Neural cell (in vitro differentiated cells): ENCODE measurements around the gene NLRC3. TPM values are rescaled to one million over a fixed set of nuclear protein-coding genes. Genes with fewer than 3 reads are reported as not detected.

Source experiments
- H2AFZ ChIP-seq: fragments of 200-600, 300-800 bp; sonication (generic), shearing (Covaris generic); 2 replicates; pipeline ENCODE4 v1.6.0; 2014; ENCODE audit warnings: low read depth, mild to moderate bottlenecking, antibody characterized with exemption, low read length, moderate library complexity
- H3F3A ChIP-seq: fragments of 200-600 bp; shearing (Covaris generic); 2 replicates; pipeline ENCODE4 v1.6.1; 2016; ENCODE audit warnings: mild to moderate bottlenecking, moderate library complexity, mixed read lengths, antibody characterized with exemption, low read length; ENCODE audit not compliant: insufficient read depth, poor library complexity, severe bottlenecking
- H3K27ac ChIP-seq: fragments of 200-600, 300-800 bp; sonication (generic), shearing (Covaris generic); 2 replicates; pipeline ENCODE4 v1.5.1; 2014; ENCODE audit warnings: mild to moderate bottlenecking, low read length, moderate library complexity
- H3K27me3 ChIP-seq: fragments of 300-800, 200-600 bp; sonication (generic), shearing (Covaris generic); 2 replicates; pipeline ENCODE4 v1.6.0; 2014; ENCODE audit warnings: mild to moderate bottlenecking, low read depth, low read length, moderate library complexity; ENCODE audit not compliant: insufficient read depth
- H3K36me3 ChIP-seq: fragments of 300-800, 200-600 bp; sonication (generic), shearing (Covaris generic); 2 replicates; pipeline ENCODE4 v1.5.1; 2014; ENCODE audit warnings: mild to moderate bottlenecking, antibody characterized with exemption, low read length, moderate library complexity; ENCODE audit not compliant: insufficient read depth
- H3K4me2 ChIP-seq: fragments of 300-800, 200-600 bp; sonication (generic), shearing (Covaris generic); 2 replicates; pipeline ENCODE4 v1.6.0; 2014; ENCODE audit warnings: mild to moderate bottlenecking, low read length
- H3K4me3 ChIP-seq: fragments of 300-800, 200-600 bp; sonication (generic), shearing (Covaris generic); 2 replicates; pipeline ENCODE4 v1.5.1; 2014; ENCODE audit warnings: mild to moderate bottlenecking, low read length, moderate library complexity
- H3K79me2 ChIP-seq: fragments of 200-600 bp; shearing (Covaris generic); replicated peaks from 2 replicates; pipeline ENCODE4 v1.6.0; 2014; ENCODE audit warnings: mild to moderate bottlenecking, low read length, moderate library complexity; ENCODE audit not compliant: insufficient read depth
- H3K9ac ChIP-seq: fragments of 300-800, 200-600 bp; sonication (generic), shearing (Covaris generic); 2 replicates; pipeline ENCODE4 v1.6.1; 2016; ENCODE audit warnings: mild to moderate bottlenecking, low read length, mixed read lengths
- H3K9me2 ChIP-seq: fragments of 200-600 bp; shearing (Covaris generic); 2 replicates; pipeline ENCODE4 v1.6.1; 2016; ENCODE audit warnings: mild to moderate bottlenecking, low read length, mixed read lengths; ENCODE audit not compliant: insufficient read depth
- H3K9me3 ChIP-seq: fragments of 200-600, 300-800 bp; sonication (generic), shearing (Covaris generic); 2 replicates; pipeline ENCODE4 v1.6.1; 2016; ENCODE audit warnings: mild to moderate bottlenecking, mixed run types, low read length, moderate library complexity, mixed read lengths
- H4K20me1 ChIP-seq: fragments of 200-600 bp; shearing (Covaris generic); 2 replicates; pipeline ENCODE4 v1.6.1; 2016; ENCODE audit warnings: mild to moderate bottlenecking, mixed run types; ENCODE audit not compliant: insufficient read depth
- EP300 ChIP-seq: fragments of 450-650 bp; conservative IDR thresholded peaks from 2 replicates; pipeline ENCODE4 v1.6.1; 2014; ENCODE audit warnings: antibody characterized with exemption, mild to moderate bottlenecking, moderate library complexity; ENCODE audit not compliant: poor library complexity, severe bottlenecking
- EZH2 ChIP-seq: fragments of 200-600, 300-800 bp; shearing (Covaris generic), sonication (generic); IDR thresholded peaks from 2 replicates; pipeline ENCODE4 v1.6.1; 2014; ENCODE audit warnings: antibody characterized with exemption, low read length, borderline replicate concordance, mild to moderate bottlenecking; ENCODE audit not compliant: insufficient read depth, poor library complexity, severe bottlenecking
- MXI1 ChIP-seq: fragments of 450-650 bp; conservative IDR thresholded peaks from 2 replicates; pipeline ENCODE4 v1.6.1; 2014; ENCODE audit warnings: antibody characterized with exemption, mild to moderate bottlenecking; ENCODE audit not compliant: poor library complexity, severe bottlenecking
- POLR2AphosphoS5 ChIP-seq: IDR thresholded peaks from 2 replicates; pipeline ENCODE4 v1.6.1; 2012
- RAD21 ChIP-seq: fragments of 450-650 bp; conservative IDR thresholded peaks from 2 replicates; pipeline ENCODE4 v1.6.1; 2014; ENCODE audit warnings: antibody characterized with exemption, mild to moderate bottlenecking, moderate library complexity
- SMC3 ChIP-seq: fragments of 450-650 bp; conservative IDR thresholded peaks from 2 replicates; pipeline ENCODE4 v1.6.1; 2014; ENCODE audit warnings: antibody characterized with exemption, mild to moderate bottlenecking, moderate library complexity; ENCODE audit not compliant: poor library complexity
- TAF1 ChIP-seq: IDR thresholded peaks from 2 replicates; pipeline ENCODE4 v1.6.1; 2012; ENCODE audit warnings: low read depth
- polyA plus RNA-seq: library from polyadenylated mRNA; depleted of rRNA; stranded (reverse); fragments of >200 nt; gene quantifications from 2 replicates; pipeline ENCODE4 v1.2.3, GENCODE V29; 2014
- TF ChIP-seq, protein P1 (sequence below): fragments of 450-650 bp; IDR thresholded peaks from 2 replicates; pipeline ENCODE4 v1.5.1; 2014; ENCODE audit warnings: antibody characterized with exemption, mild to moderate bottlenecking, moderate library complexity; ENCODE audit not compliant: poor library complexity, severe bottlenecking
- TF ChIP-seq, protein P2 (sequence below): IDR thresholded peaks from 2 replicates; pipeline ENCODE4 v1.6.1; 2012; ENCODE audit warnings: borderline replicate concordance

Gene NLRC3
- polyA plus RNA-seq, 1 donor from 2014 or later: 0.57 TPM

DNA sequence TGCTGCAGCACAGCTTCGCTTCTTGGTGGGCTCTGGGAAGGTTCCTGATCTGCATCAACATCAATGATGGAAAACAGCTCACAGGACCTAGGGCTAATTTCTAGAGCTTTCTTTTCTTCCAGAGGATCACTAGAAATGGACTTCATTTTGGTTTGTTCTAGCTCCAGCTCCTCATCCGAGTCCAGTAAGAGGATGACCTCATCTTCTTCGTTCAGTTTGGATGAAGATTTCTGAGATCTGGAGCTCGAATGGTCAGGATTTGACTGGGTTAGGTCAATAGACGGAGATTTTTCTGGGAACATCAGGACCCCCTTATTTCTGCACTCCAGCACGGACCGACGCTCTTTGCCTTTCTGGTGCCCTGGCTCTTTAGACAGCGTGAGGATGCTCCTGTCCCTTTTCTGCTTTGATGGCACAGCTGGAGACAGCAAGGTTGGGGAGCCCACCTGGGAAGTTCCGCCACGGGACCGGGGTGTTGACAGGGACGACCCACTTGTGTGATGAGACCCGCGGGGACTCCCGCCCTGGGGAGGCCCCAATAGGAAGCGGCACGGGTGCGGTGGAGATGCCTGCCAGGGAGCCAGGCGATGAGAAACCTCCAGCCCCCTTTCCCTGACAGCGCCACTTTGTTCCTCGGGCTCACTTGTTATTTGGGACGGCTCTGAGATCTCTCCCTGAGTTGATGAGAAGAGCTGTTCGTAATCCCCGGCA is 12.9 kb upstream of the NLRC3 start:
- no peaks in the 10 kb centered on the region for H3K9me2 ChIP-seq
- H3K27ac ChIP-seq: no peak overlapping the region
- no peak for TF ChIP-seq SMC3
- no peak for TF ChIP-seq POLR2AphosphoS5
- no peak for TF ChIP-seq EP300
- TF ChIP-seq, protein P1, sequence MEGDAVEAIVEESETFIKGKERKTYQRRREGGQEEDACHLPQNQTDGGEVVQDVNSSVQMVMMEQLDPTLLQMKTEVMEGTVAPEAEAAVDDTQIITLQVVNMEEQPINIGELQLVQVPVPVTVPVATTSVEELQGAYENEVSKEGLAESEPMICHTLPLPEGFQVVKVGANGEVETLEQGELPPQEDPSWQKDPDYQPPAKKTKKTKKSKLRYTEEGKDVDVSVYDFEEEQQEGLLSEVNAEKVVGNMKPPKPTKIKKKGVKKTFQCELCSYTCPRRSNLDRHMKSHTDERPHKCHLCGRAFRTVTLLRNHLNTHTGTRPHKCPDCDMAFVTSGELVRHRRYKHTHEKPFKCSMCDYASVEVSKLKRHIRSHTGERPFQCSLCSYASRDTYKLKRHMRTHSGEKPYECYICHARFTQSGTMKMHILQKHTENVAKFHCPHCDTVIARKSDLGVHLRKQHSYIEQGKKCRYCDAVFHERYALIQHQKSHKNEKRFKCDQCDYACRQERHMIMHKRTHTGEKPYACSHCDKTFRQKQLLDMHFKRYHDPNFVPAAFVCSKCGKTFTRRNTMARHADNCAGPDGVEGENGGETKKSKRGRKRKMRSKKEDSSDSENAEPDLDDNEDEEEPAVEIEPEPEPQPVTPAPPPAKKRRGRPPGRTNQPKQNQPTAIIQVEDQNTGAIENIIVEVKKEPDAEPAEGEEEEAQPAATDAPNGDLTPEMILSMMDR: no peak
- TF ChIP-seq RAD21: no peak
- no peak for TF ChIP-seq TAF1
- TF ChIP-seq, protein P2, sequence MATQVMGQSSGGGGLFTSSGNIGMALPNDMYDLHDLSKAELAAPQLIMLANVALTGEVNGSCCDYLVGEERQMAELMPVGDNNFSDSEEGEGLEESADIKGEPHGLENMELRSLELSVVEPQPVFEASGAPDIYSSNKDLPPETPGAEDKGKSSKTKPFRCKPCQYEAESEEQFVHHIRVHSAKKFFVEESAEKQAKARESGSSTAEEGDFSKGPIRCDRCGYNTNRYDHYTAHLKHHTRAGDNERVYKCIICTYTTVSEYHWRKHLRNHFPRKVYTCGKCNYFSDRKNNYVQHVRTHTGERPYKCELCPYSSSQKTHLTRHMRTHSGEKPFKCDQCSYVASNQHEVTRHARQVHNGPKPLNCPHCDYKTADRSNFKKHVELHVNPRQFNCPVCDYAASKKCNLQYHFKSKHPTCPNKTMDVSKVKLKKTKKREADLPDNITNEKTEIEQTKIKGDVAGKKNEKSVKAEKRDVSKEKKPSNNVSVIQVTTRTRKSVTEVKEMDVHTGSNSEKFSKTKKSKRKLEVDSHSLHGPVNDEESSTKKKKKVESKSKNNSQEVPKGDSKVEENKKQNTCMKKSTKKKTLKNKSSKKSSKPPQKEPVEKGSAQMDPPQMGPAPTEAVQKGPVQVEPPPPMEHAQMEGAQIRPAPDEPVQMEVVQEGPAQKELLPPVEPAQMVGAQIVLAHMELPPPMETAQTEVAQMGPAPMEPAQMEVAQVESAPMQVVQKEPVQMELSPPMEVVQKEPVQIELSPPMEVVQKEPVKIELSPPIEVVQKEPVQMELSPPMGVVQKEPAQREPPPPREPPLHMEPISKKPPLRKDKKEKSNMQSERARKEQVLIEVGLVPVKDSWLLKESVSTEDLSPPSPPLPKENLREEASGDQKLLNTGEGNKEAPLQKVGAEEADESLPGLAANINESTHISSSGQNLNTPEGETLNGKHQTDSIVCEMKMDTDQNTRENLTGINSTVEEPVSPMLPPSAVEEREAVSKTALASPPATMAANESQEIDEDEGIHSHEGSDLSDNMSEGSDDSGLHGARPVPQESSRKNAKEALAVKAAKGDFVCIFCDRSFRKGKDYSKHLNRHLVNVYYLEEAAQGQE: no peak
- no peak for TF ChIP-seq EZH2
- TF ChIP-seq MXI1: no peak
- no peaks in the 10 kb centered on the region for H4K20me1 ChIP-seq
- no peaks in the 10 kb centered on the region for H3K36me3 ChIP-seq
- no peaks in the 10 kb centered on the region for H3K79me2 ChIP-seq
- no peak overlapping the region for H3K4me3 ChIP-seq
- no peak overlapping the region for H3K9ac ChIP-seq
- H3K4me2 ChIP-seq: no peak overlapping the region
- no peak overlapping the region for H2AFZ ChIP-seq
- no peaks in the 10 kb centered on the region for H3K27me3 ChIP-seq
- H3K9me3 ChIP-seq: no peaks in the 10 kb centered on the region
- H3F3A ChIP-seq: no peaks in the 10 kb centered on the region

DNA sequence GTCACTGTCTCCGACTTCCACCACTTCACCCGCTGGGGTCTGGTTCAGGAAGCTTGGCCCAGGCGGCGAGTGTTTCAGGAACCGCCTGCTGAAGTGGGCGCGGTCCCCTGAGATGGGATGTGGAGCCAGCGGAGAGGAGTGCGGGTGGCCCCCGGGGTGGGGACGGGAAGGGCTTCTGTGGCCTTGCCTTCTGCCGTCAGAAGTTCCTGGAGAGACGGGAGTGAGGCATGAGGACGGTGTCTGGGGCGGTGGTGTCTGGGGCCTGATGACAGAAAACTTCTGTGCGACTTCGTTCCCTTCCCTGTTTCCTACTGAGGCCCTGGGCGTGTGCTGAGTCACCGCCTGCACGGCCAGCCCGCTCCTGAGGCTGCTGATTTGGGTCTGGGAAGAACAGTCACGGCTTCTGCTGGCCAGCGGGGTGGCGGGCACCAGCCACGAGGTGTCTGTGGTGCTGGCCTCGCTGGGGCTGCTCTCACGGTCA is 12.3 kb upstream of the NLRC3 start:
- no peak overlapping the region for H3K9ac ChIP-seq
- no peaks in the 10 kb centered on the region for H3K9me2 ChIP-seq
- H3K4me2 ChIP-seq: no peak overlapping the region
- no peaks in the 10 kb centered on the region for H3K9me3 ChIP-seq
- no peak overlapping the region for H3K4me3 ChIP-seq
- no peak overlapping the region for H2AFZ ChIP-seq
- H3F3A ChIP-seq: no peaks in the 10 kb centered on the region
- H3K79me2 ChIP-seq: no peaks in the 10 kb centered on the region
- no peaks in the 10 kb centered on the region for H3K27me3 ChIP-seq
- H3K36me3 ChIP-seq: no peaks in the 10 kb centered on the region
- no peaks in the 10 kb centered on the region for H4K20me1 ChIP-seq
- TF ChIP-seq EZH2 (no peak), RAD21 (no peak), TAF1 (no peak)
- H3K27ac ChIP-seq: no peak overlapping the region
